Fibroblast of lung (primary cell): Measurements from ENCODE around the gene POLR2H.

Experiments
- CTCF ChIP-seq, 2 donors: IDR thresholded peaks in 1 of 2; conservative IDR thresholded peaks in 1 of 2; 1 replicate in 1 of 2; 2 replicates in 1 of 2; pipeline ENCODE4 v1.5.1; 2011 to 2012; ENCODE audit warnings: low read length in 2 of 2, control low read depth in 1 of 2, inconsistent platforms in 1 of 2, low read depth in 1 of 2, mild to moderate bottlenecking in 1 of 2
- EZH2 ChIP-seq: IDR thresholded peaks from 2 replicates; pipeline ENCODE4 v1.5.1; 2012; ENCODE audit warnings: low read length, control low read depth, mild to moderate bottlenecking; ENCODE audit errors: missing control alignments

GRCh38 chr3:184357248-184358123 is 4.0 kb upstream of the POLR2H start:
- TF ChIP-seq CTCF (conservative IDR thresholded peaks at IDR 0.05 in 1 of 2, IDR thresholded peaks at IDR 0.05 in 1 of 2; ENCODE audit: low read depth in 1 of 2, low read length in 2 of 2), result no peak
- TF ChIP-seq EZH2, result no peak
